Stimulated activated CD4-positive, alpha-beta T cell treated with anti-CD3 and anti-CD28 coated beads, Interleukin-15, amount 100 ng/mL, for 1 hour (primary cell): ENCODE results near the gene TNPO1.
"Not testable (repeated sequence)": the region's sequence is repeated elsewhere in the genome, so short reads cannot be mapped to it uniquely, and the experiment has no call there.

Experiments used
- DNase-seq, 2 donors: peaks; one replicate each; pipeline ENCODE4 v3.0.0-alpha.2; 2020; ENCODE audit warnings: low read depth in 1 of 2, low spot score in 1 of 2

TNPO1 gene

DNA sequence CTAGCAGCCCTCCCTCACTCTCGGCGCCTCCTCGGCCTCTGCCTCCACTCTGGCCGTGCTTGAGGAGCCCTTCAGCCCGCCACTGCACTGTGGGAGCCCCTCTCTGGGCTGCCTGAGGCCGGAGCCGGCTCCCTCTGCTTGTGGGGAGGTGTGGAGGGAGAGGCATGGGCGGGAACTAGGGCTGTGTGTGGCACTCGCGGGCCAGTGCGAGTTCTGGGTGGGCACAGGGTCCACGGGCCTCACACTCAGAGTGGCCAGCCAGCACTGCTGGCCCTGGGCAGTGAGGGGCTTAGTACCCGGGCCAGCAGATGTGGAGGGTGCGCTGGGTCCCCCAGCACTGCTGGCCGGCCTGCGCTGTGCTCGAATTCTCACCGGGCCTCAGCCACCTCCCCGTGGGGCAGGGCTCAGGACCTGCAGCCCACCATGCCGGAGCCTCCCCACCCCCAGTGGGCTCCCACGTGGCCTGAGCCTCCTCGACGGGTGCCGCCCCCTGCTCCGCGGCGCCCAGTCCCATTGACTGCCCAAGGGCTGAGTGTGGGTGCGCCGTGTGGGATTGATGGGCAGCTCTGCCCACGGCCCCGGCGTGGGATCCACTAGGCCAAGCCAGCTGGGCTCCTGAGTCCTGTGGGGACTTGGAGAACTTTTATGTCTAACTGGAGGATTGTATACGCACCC, 109.0 kb downstream of the TNPO1 start:
- DNase-seq: no peak

DNA sequence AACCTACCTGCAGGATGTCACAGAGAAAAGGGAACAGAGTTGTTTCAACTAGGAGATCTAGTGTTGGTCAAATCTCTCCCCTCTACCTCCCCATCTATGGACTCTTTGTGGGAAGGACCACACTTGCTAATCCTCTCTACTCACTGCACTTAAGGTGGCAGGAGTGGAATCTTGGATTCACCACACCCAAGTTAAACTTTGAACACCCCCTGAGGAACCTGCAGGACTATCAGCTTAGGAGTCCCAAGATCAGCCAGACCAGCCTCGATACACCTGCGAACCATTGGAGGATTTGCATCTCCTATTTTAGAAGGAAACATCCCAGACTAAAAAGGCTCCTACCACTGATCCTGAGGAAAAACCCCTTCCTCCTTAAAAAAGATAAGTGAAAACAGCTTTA, 116.2 kb downstream of the TNPO1 start:
- not testable (repeated sequence) for DNase-seq

DNA sequence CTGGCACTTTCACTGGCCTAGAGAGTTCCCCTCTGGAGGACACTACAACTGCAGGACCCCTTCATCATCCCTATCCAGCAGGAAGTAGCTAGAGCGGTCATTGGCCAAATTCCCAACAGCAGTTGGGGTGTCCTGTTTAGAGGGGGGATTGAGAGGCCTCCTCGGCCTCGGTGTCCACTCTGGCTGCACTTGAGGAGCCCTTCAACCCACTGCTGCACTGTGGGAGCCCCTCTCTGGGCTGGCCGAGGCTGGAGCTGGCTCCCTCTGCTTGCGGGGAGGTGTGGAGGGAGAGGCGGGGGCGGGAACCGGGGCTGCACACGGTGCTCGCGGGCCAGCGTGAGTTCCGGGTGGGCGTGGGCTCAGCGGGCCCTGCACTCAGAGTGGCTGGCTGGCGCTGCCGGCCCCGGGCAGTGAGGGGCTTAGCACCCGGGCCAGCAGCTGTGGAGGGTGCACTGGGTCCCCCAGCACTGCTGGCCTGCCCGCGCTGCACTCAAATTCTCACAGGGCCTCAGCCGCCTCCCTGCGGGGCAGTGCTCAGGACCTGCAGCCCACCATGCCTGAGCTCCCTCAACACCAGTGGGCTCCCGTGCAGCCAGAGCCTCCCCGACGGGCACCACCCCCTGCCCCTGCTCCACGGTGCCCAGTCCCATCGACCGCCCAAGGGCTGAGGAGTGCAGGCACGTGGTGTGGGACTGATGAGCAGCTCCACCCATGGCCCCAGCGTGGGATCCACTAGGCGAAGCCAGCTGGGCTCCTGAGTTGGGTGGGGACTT, 118.7 kb downstream of the TNPO1 start:
- not testable (repeated sequence) for DNase-seq

DNA sequence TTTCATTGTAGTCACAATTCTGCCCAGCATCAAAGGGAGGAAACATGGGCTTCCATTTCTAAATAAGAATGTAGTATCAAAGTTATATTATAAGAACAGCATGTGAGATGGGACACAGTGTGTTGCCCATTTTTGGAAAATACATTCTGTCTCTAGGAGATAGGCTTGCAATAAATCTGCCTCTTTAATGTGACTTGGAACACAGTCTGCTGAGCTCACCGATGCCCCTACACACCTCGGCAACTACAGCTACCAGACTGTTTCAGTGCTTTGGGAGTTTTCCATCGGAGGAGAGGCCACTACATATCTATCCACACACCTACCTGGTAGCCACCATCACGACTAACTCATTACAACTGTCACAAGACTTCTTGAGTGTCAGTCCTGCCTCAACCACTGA, 120.4 kb downstream of the TNPO1 start:
- DNase-seq: no peak

DNA sequence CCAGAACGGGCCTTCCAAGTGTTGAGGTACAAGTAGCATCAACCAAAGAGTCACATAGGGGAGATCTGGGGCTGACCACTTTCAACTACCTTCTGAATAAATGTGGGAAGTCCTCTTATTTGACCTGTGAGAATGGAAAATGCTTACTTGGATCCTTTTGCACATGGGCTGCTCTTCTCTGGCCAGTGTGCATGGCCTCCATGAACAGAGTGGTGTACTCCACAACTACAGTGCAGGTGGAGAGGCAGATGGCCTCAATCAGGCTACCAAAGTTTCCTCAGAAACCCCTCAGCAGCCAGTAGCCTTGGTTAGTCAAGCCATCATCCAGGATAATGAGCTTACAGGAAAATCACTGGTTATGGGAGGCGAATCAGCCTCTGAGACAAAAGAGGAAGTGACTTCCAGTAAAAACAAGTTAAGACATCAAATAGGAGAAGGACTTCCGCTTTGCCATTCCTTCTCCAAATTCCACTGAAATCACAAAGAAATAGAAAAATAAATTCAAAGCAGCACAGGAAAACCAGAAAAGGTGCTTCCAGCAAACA, 121.1 kb downstream of the TNPO1 start:
- DNase-seq: no peak

DNA sequence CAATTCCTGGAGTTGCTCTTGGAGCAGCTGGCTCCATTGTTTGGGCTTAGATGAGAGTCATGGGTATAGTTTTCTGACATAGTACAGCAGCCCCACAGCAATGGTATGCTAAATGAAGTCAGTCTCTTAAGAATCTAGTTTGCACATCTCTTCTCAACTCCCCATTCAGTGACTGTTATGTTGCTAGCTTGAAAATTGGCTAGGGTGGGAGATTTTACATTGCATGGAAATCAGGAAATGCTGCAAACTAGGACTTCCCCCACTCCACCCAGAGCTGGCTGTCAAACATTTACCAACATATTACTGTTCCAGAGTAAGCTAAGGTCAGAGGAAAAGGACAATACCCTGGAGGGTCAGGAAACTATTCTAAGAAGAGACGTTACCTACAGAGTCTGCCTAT, 121.7 kb downstream of the TNPO1 start:
- no peak for DNase-seq

DNA sequence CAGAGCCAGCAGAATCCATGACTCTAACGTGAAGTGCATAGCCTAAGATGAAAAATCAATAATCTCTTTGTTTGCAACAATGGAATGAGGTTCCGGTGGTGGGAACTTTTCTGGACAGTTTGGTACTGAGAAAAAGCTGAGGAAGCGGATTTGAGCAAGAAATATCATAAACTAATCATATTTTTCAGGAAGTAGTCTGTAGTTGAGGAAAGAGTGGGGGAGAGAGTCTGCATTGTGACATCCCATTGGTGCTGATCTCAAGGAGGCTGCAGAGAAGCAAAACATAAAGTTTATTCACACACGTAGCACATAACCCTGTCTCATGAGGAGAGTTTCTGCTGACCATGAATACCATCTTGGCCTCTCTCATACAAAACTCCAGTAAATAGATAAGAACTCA, 123.6 kb downstream of the TNPO1 start:
- DNase-seq: no peak

DNA sequence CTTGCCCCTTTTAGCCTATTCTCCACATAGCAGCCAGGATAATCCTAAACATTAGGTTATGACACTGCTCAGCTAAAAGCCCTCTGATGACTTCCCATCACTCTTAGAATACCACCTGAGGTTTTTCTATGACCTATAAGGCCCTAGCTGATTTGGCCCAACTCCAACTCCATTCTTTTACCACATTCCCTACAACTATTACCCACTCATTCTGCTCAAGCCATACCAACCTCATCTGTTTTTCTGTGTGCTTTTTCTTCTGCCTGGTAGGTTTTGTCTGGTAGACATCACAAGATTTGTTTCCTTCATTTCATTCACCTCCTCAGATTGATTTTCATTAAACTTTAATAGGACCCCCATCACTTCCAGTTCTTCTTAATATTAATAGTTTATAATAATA, 126.8 kb downstream of the TNPO1 start:
- no peak for DNase-seq

DNA sequence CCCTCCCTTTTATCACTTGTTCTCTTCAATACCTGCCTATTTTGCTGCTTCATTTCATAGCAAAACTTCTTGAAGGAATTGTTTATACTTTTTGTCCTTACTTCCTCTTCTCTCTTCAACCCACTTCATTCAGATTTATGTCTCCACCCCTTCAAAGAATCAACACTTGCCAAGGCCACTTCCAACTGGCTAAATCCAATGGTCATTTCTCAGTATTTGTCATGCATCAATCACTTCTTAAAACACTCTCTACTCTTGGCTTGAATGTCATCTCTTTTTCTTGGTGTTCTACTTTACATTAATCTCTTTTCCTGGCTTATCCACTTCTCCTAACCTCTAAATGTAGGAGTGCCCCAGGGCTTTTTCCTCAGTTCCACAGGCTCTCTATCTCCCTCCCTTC, 131.0 kb downstream of the TNPO1 start:
- DNase-seq: no peak

DNA sequence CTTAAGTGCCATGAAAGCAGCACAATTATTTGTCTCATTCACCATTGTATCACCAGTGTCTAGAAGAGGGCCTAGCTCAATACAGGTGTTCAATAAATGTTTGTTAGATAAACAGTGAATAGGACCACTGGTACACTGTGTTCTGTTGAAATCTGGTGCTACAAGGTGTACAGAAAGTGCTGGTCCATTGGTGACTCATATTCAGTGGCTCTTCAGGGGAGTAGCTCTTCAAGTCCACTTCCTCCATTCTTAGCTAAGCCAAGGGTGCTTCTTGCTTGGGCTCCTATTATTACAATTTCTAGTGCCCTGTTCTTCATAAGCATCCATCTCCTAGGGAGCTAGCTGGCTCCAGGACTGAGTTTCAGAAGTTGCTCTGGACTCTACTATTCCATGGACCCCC, 133.0 kb downstream of the TNPO1 start:
- DNase-seq: no peak

DNA sequence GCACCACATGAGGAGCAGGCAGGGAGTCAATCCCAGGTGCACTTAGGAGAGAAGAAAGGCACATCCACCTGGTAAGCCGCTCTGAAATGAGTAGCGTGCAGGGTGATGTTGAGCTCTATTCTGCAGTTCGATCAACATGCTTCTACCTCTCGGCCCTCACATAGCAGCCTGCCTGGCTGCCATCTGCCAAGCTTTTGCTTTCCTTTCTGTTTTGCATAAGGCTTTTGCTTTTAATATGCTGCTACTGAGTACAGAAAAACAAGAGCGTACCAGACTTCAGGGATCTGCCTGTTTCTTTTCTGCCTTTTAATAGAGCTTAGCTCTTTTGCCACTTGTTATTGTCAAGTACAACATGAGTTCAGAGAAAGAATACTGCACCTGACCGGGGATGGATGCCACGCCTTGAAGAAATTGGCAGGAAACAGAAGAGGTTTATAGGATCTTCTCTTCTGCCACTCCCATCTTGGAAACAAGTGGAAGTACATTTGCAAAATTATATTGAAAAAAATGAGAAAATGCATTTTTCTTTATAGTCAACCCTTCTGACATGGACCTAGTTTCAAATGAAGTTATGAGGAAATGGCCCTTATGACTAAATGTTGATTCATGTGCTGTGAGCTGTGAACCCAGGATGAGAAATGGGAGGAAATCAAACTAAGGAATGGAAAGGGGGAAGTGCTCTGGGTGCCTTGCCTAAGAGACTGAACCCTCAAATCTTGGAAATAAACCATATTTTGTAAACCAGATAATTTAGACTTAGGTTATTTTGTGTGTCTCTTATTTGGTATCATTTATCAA, 135.4 kb downstream of the TNPO1 start:
- no peak for DNase-seq

DNA sequence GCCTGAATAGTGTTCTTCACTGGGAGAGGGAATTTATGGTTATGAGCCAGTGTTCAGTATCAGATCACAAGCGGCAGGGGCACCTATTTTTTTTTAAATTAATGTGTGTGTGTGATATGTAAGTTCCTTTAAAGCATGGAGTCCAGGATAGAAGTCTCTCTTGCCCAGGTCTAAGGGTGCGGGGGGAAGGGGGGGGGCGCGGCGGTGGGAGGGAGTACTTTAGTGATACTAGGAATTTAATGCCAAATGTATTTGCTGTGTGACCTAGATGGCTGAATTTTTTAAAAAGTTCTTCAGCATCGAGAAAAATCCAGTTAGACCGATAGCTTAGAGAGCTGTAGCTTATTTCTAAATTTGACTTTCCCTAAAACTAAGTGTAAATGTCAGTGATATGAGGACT, 137.9 kb downstream of the TNPO1 start:
- DNase-seq: no peak

DNA sequence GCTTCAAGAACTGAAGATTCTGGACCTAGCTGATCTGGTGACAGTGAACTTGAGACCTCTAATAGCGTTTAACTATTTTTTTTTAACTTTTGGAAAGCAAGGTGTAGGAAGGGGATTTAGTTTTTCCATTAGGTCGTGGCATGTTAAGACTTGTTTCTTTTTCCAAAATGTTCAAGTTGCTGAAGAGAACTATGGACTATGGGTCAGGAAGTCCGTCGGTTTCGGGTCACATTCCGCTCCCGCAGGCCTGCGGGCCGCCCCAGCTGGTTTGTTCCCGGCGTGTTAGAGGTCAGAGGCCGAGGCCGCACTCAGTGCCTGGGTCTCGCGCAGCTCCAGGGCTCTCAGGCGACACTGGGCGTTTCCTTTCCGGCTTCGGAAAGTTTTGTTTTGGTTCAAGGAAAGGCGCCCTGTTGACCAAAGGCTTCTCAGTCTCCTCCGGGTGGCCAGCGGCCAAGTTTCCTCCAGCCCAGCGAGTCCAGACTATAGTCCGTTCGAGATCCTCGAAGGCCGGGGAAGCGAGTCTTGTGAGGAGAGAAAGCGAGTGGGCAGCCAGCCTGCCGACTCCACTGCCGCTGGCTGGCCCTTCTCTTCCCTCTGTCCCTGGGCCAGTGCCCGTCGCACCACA, 138.8 kb downstream of the TNPO1 start:
- no peak for DNase-seq

DNA sequence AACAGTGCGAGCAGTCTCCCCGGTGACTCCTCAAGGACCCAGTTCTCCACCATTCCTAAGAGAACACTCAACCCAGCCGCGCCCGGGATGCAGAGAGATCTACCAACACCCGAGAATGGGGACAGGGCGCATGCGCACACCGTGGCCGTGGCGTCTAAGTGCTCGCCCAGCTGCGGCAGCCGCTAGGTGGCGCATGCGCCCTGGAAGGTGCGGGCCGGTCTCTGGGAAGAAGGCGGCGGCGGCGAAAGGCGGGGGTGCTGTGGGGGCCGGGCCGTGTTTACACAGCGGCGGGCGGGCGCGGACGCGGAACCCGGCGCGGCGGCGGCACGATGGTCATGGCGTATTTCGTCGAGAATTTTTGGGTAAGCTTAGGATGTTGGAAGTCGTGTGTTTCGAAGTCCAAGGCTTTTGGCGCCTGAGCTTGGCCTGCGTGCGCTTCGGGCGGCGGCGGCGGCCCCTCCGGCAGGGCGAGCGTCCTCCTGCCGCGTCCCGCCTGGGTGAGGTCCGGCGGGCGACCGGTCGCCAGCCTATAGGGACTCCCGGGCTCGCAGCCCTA, 139.4 kb downstream of the TNPO1 start, which contains the start of gene FCHO2:
FCHO2 (plus strand) TSS at position 274 of the 556 bp plus-strand sequence; CDS start at position 330, 56 bp downstream.
- peak; percentile 92 for DNase-seq

DNA sequence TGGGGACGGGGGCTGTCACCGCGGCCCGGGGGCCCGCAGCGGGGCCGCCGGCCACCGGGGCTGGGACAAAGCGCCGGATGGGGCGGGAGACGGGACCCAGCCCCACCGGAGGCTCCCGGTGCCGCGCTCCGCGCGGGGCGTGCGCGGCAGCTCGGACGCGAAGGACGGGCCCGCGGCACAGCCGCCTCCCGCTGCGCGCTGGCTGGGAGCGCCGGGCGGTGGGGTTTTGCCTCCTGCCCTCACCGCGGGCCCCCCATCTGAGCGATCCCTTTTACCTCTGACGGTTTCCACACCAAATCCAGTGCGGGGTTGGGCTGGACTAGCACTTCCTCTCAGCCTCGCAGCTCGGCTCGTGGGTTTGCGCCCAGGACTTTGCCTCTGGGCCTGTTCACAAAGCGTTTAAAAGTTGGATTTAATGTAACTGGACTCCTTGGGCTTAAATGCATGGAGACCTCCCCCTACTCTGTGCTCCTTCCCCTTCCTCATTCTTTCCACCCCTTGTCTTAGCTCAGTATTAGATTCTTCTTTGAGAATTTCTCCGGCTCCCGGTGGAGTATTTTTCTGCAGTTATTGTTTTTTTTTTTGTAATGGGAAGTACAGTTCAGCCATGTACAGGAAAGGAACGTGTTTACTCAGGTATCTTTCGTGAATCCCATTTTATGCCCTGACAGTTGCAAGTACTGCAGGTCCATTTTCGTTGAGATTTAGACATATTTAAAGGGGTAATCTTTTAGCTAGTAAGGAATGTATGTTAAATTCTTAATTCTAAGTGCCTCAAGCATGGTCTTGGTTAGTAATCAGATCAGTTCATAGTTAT, 140.1 kb downstream of the TNPO1 start:
- DNase-seq: peak in 1 of 2 donors; percentile 2

DNA sequence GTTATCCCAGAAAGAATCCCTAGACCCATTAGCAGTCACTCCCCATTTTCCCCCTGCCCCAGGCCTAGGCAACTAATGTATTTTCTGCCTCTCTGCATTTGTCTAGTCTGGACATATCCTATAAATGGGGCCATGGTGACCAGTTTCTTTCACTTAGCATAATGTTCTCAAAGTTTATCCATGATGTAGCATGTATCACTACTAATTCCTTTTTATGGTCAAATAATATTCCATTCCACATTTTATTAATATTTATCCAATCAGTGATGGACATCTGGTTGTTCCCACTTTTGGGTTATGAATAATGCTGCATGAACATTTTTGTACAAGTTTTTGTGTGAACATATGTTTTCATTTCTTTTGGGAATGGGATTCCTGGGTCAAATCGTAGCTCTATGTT, 140.9 kb downstream of the TNPO1 start:
- DNase-seq: no peak

DNA sequence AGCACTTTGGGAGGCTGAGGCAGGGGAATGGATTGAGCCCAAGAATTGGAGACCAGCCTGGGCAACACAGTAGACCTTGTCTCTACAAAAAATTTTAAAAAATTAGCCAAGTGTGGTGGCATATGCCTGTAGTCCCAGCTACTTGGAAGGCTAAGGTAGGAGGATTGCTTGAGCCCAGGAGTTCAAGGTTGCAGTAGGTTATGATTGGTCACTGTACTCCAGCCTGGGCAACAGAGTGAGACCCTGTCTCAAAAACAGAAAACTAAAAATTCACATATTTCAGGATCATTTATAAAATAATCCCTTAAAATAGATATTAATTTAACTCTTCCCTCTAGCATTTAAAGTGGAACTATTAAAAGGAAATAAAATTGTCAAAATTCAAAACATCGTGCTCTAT, 142.8 kb downstream of the TNPO1 start:
- no peak for DNase-seq
